ENCODE results near the gene HNRNPL. TPM values are rescaled to one million over a fixed set of nuclear protein-coding genes. Genes with fewer than 3 reads are reported as not detected.
A peak's percentile ranks its signal among the peaks of the same experiment; 100 is the strongest.
"Not testable (repeated sequence)": the region's sequence is repeated elsewhere in the genome, so short reads cannot be mapped to it uniquely, and the experiment has no call there.

HNRNPL gene
- 100 to 1,000 TPM in 2 of 3 donors, 10 to 100 TPM in 1; 82.0 to 145 (median 136) TPM for polyA plus RNA-seq

GRCh38 chr19:38849860-38850435, at the start of gene HNRNPL:
TSS of gene HNRNPL (minus strand) at chr19:38849986. CDS start at chr19:38849966, 20 bp downstream.
- peak within 1 kb of the TSS; percentile 98 for H3K27ac ChIP-seq (ENCODE audit: low read depth, low read length)
- WGBS, 3 donors: 0 to 1% (median 0%) methylated on average over 36 to 50 of the region's 50 CpGs

DNA sequence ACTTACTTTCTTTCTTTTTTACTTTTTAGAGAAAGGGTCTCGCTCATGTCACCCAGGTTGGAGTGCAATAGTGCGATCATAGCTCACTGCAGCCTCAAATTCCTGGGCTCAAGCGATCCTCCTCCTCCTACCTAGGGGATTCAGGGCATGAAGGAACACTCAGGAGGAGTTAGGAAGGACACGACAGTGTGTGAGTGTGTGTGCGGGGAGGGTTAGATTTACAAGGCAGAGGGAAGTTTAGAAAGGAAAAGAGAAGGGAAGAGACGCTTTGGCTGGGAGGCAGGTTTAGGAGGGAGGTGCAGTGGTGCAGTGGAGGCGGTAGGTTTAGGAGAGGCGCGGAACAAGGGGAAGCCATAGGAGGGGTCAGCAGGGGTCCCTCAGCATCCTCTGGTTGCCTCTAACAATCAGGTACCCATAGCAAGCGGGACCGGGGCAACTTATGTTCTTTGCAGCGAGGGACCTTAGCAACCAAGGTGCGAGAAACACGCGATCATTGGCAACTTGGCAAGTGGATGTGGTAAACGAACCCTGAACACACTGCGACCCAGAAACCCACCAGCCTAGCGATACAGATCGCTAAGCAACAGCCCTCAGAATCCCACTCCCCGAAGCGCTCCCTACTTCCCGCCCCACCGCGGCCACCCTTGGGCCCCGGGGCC, 49.1 kb upstream of the HNRNPL start:
- H3K27ac ChIP-seq (ENCODE audit: low read depth, low read length): peak overlapping the region; percentile 4
- 7 to 8% (median 7%) methylated on average over 23 to 25 of the region's 25 CpGs for whole genome bisulfite sequencing, 3 donors

GRCh38 chr19:38894968-38895367, 45.2 kb upstream of the HNRNPL start:
- WGBS, 3 donors: 56 to 84% (median 56%) methylated on average over 9 of the region's 9 CpGs
- no peak overlapping the region for H3K27ac ChIP-seq (ENCODE audit: low read depth, low read length)

DNA sequence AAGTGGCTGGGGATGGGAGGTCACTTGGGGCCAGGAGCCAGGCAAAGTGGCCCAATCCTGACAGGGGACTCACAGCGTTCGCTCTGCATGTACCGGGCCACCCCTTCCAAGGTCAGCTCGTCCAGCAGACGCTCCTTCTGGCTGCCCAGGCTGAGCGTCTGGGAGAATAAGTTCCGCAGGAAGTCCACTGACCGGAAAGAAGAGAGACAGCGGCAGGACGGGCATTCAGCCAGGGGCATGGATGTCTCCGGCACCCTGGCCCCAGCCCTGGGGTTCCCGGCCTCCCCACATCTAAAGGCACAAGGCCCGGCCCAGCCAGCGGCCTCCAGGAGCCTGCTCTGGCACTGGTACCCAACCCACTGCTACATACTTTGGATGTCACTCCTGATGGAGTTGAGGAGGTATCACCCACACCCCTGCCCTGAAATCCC, 43.6 kb upstream of the HNRNPL start:
- 76 to 88% (median 82%) methylated on average over 14 of the region's 14 CpGs for WGBS, 3 donors
- no peak overlapping the region for H3K27ac ChIP-seq (ENCODE audit: low read depth, low read length)

- 79 to 89% (median 81%) methylated on average over 5 of the region's 5 CpGs for WGBS, 3 donors
- H3K27ac ChIP-seq (ENCODE audit: low read depth, low read length): no peak overlapping the region
Measured at GRCh38 chr19:38892841-38893240, 43.1 kb upstream of the HNRNPL start.

DNA sequence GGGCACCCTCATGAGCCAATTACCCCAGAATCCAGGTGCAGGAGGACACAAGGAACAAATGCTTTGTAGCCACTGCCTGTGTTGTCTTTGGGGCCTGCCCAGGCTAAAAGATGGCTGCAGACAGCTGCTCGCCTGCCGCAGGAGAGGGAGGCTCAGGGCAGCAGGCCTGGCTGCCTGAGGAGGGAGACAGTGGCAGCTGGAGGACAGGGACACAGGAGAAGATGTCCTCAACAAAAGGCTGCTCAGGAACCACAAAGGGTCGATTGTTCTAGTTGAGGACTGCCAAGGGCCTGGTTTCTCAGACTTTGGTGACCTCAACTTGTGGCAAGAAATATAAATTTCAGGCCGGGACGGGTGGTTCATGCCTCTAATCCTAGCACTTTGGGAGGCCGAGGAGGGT, 42.0 kb upstream of the HNRNPL start:
- WGBS, 3 donors: 83 to 93% (median 92%) methylated on average over 6 of the region's 6 CpGs
- H3K27ac ChIP-seq (ENCODE audit: low read depth, low read length): no peak overlapping the region

DNA sequence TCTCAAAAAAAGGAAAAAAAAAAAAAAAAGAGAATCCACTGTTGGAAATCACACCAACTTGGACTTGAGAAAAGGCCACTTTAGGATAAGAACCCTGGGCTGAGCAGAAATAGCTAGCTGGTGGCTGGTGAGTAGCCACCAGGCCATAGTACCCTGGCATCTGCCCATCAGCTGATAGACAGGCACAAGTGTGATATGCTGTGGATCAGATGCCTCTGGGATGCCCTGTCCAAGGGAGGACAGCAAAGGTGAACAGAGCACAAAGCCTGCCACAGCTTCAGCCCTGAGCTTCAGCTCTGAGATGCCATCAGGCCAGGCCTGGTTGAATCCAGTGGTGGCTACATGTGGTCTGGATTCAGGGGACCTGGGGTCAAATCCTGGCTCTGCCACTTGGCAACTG, 40.9 kb upstream of the HNRNPL start:
- no peak overlapping the region for H3K27ac ChIP-seq (ENCODE audit: low read depth, low read length)

- 89 to 94% (median 93%) methylated on average over 8 of the region's 8 CpGs for WGBS, 3 donors
- no peak overlapping the region for H3K27ac ChIP-seq (ENCODE audit: low read depth, low read length)
Measured at GRCh38 chr19:38889803-38890202, 40.0 kb upstream of the HNRNPL start.

GRCh38 chr19:38888876-38889275, 39.1 kb upstream of the HNRNPL start:
- WGBS, 3 donors: 88 to 96% (median 90%) methylated on average over 17 of the region's 17 CpGs
- no peak overlapping the region for H3K27ac ChIP-seq (ENCODE audit: low read depth, low read length)

GRCh38 chr19:38884691-38885090, 34.9 kb upstream of the HNRNPL start:
- H3K27ac ChIP-seq (ENCODE audit: low read depth, low read length): not testable (repeated sequence)
- WGBS, 3 donors: 96% methylated on average over 3 of the region's 3 CpGs

DNA sequence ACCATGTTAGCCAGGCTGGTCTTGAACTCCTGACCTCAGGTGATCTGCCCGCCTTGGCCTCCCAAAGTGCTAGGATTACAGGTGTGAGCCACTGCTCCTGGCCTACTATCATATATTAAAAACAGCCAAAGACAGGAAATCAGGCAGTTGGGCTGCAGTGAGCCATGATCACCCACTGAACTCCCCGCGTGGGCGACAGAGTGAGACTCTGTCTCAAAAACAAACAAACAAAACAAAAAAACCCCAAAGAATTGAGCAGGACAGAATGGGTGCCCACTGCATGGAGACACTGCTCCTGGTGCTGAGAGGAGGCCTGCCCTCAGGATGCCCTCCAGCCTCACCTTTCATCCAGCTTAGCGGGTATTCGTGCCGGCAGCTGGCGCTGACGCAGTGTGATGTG, 33.5 kb upstream of the HNRNPL start:
- no peak overlapping the region for H3K27ac ChIP-seq (ENCODE audit: low read depth, low read length)
- 93 to 96% (median 94%) methylated on average over 9 of the region's 9 CpGs for WGBS, 3 donors

DNA sequence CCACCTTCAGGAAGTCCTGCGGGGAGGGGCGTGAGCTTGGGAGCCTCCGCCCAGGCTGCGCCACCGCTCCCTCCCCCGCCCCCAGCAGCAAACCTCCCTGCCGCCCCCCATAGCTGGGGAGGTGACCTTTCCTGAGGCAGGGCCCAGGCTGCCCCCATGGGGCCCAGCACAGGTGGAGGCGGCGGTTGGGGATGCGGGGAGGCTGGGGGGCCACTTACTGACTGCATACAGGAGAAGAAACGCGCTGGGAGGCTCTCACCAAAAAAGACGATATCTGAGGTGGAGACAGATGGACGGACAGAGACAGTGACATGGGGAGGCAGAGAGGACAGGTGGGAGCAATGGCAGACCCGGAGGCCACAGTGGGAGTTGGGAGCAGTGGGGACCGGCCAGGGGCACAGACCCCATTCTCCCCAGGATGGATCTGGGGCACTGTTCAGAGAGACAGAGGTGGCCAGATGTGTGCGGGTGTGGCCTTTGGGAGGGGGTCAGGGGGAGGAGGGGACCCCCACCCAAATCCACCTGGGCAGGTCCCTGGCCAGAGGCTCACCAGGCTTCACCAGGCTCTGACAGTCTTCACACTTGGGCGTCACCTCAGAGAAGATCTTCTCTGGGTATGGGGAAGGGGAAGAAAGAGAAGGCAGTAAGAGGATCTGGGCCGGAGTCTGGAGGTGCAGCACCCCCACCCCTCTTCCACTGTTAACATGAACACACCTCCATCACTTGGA, 31.3 kb upstream of the HNRNPL start:
- 94 to 96% (median 96%) methylated on average over 17 to 19 of the region's 19 CpGs for WGBS, 3 donors
- no peak overlapping the region for H3K27ac ChIP-seq (ENCODE audit: low read depth, low read length)

- 93 to 96% (median 96%) methylated on average over 17 to 19 of the region's 19 CpGs for WGBS, 3 donors
Measured at GRCh38 chr19:38880076-38880881, 30.5 kb upstream of the HNRNPL start.

GRCh38 chr19:38879400-38879751, 29.6 kb upstream of the HNRNPL start:
- WGBS, 3 donors: 78 to 95% (median 88%) methylated on average over 8 to 11 of the region's 11 CpGs
- H3K27ac ChIP-seq (ENCODE audit: low read depth, low read length): no peak overlapping the region

More at GRCh38 chr19:38880076-38880881, 30.5 kb upstream of the HNRNPL start:
- H3K27ac ChIP-seq (ENCODE audit: low read depth, low read length): no peak overlapping the region

DNA sequence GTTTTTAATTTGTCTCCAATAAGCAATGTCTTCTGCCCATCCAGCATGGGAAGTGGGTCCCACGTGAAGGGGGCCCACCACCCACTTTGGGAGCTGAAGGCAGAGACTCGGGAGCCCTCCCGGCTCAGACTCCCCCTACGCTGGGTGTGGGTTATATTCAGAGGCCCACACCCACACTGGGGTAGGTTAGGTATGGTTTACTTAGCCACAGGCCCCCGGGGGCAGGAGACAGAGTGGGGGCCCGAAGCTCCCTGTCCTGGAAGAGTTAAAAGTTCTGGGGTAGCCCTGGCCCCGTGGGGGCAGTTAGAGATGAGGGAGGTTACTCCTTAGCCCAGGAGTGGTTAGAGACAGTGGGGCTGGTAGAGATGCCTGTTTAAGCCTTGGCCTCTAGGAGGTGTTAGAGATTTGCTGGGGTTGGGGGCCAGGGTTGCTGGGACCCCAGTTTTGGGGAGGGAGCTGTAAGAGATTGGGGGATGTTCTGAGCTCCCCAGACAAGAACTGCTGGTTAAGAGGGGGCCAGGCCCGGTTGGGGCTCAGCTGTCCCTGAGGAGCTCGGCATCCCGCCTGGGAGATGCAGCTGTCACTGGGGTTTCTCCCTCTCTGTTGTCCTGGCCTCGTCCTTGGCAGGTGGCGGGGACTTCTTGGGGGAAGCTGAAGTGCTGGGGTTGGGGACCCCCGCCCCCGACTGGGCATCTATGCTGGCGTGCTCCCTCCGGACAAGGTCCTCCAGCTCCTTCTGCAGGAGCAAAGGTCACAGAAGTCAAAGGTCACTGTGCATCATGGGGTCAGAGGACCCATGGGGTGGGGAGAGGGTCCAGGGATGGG, 29.0 kb upstream of the HNRNPL start:
- no peak overlapping the region for H3K27ac ChIP-seq (ENCODE audit: low read depth, low read length)

DNA sequence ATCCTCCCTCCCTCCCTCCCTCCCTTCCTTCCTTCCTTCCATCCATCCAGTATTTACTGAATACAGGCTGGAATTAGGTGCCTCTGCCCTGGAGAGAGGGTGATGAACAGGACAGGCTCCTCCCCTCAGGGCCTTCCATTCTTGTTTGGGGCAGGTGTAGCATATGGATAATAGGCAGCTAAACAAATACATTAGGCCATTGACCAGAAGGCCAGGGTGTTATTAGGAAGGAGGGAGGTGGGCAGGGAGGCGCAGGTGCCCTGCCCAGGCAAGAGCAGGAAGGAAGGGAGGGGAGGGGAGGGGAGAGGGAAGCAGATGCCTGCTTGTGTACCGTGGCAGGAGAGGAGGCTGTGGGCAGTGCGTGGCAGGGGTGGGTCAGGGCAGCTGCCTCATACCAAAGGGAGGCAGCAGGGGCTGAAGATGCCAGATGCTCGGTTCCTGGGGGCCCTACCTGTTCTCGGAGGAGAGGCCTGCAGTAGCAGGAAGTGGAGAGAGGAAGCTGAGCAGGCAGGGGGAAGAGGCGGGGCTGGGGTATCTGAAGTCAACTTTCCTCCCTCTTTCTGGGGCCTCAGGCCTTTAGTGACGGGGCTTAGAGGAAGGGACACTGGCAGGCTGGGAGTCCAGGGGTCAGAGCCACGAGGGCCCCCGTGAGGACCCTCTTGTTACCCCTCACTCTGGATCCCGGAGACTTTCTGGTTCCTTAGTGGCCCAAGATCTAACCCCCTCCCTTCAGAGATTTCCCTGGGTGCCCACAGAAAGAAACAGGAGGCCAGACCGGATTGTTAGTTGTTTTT, 28.2 kb upstream of the HNRNPL start, which contains the start of gene RINL:
TSS of gene RINL (minus strand) at position 495 of the 794 bp plus-strand sequence. CDS start 1,533 bp downstream, outside the sequence.
- 30 to 51% (median 34%) methylated on average over 11 of the region's 11 CpGs for WGBS, 3 donors
- no peak within 1 kb of the TSS for H3K27ac ChIP-seq (ENCODE audit: low read depth, low read length)

More for the DNA sequence above, 29.0 kb upstream of the HNRNPL start:
- WGBS, 3 donors: 71 to 83% (median 73%) methylated on average over 16 of the region's 16 CpGs

Measured in adipose tissue (tissue), 3 donors.